Subcutaneous adipose tissue (tissue), 4 donors: ENCODE measurements around the gene CGB1. TPM values are rescaled to one million over a fixed set of nuclear protein-coding genes. Genes with fewer than 3 reads are reported as not detected.

Source experiments
- CTCF ChIP-seq: fragments of 450-650 bp; IDR thresholded peaks from one replicate; pipeline ENCODE4 v1.5.1; 2016; ENCODE audit warnings: low read depth, mild to moderate bottlenecking, control low read depth, antibody characterized with exemption, moderate library complexity
- total RNA-seq, 4 donors: library from RNA; depleted of rRNA; stranded (reverse); fragments of >200 nt; gene quantifications; one replicate each; pipeline ENCODE4 v1.1.0, GENCODE V29; 2016

CGB1 gene
- total RNA-seq, 4 donors from 2014 or later, result not detected

DNA sequence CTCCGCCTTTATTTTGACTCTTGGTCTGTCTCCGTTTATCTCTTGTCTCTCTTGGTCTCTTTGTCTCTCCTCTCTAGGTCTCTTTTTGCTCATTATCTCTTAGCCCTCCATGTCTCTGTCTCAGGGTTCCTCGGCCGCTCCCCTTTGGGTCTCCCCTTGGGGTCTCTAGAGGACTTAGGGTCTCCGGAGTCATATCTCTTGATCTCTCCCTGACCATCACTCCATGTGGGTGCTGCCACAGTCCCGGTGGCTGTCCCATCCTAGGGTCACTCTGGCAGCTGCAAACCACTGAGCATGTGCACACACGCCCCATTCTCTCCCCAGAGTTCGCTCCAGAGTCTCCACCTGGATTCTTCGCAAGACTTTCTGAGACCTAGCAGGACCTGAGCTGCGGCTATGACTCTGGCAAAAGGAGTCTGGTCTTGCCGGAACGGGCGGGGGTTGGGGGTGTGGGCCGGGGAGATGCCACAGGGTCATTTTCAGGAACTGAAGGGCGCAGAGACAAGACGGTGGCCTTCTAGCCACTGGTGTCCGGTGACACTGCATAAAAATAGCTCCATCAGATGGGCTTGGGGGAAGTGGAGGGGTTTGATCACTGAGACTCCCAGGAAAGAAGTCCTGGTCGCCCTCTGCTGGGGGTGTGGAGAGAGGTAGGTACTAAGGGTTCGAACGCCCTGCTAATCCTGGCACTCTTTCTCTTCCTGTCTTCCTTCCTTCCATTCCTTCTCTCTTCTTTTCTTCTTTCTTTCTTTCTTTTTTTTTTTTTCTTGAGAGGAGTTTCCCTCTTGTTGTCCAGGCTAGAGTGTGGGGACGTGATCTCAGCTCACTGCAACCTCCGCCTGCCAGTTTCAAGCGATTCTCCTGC, 37.1 kb upstream of the CGB1 start:
- TF ChIP-seq CTCF, result no peak

- TF ChIP-seq CTCF, result no peak
Observed at GRCh38 chr19:49071860-49072547, 35.3 kb upstream of the CGB1 start.

DNA sequence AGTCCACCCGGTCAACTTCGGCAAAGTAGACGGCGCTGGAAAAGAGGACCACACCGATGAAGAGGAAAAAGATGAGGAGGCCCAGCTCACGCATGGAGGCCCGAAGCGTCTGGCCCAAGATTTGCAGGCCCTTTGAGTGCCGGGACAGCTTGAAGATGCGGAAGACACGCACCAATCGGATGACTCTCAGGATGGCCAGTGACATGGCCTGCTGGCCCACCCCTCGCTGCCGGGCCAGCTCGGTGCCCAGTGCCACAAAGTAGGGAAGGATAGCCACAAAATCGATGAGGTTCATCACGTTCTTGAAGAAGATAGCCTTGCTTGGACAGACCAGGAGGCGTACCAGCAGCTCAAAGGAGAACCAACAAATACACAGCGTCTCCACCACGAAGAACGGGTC, 33.7 kb upstream of the CGB1 start:
- TF ChIP-seq CTCF, result no peak

GRCh38 chr19:49069026-49069425, 32.3 kb upstream of the CGB1 start:
- no peak for TF ChIP-seq CTCF

GRCh38 chr19:49067554-49067953, 30.9 kb upstream of the CGB1 start:
- TF ChIP-seq CTCF, result no peak

DNA sequence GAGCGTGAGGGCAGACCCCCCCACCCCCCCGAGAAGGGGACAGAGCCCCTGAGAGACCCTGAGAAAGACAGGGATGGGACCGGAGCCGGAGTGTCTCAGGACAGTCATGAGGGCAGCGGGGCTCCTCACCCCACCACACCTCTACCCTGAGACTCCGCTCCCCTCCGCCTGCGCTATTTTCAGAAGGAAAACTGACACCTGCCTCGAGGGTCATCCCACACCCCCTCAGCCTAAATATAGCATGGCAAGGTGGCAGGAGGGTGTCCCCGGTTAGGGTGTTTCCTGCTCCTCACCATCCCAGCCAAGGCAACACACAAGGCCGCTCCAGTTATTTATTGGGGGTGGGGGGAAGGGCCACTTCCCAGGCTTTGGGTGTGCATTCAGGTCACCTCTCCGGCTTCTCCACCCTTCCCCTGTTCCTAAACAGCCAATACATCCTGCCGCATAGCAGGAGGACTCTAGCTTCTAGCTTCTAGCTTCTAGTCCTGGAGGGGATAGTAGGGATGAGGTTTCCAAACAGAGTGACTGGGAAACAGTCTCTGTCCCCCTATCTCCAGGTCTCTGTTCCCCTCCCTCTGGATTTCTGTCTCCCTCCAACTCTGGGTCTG, 29.3 kb upstream of the CGB1 start:
- no peak for TF ChIP-seq CTCF
